WTC11 (cell line): Measurements from ENCODE around the gene RIN3. TPM values are rescaled to one million over a fixed set of nuclear protein-coding genes. Genes with fewer than 3 reads are reported as not detected.
"Not testable (repeated sequence)": the region's sequence is repeated elsewhere in the genome, so short reads cannot be mapped to it uniquely, and the experiment has no call there.

Experiments used
- ATAC-seq: fragments of 200-7000 bp; cut with Tn5 transposase; 2 replicates; pipeline ENCODE4 v1.10.0; 2021; ENCODE audit warnings: mild to moderate bottlenecking, moderate library complexity
- CTCF ChIA-PET: fragments of 300-600 bp; sonication (Branson Sonifier 250); formaldehyde crosslinking; loops from one replicate; lab custom pipeline; 2021; ENCODE audit warnings: antibody characterized with exemption; lab: Charles Lee
- POLR2A ChIA-PET: fragments of 350-600 bp; sonication (Branson Sonifier 250); formaldehyde crosslinking; loops from one replicate; lab custom pipeline; 2021; ENCODE audit warnings: antibody characterized with exemption; lab: Charles Lee
- DNase-seq: peaks from one replicate; pipeline ENCODE4 v3.0.0; 2021; ENCODE audit warnings: low spot score
- H3K27ac Mint-ChIP-seq: 2 replicates; pipeline ENCODE4 v1.8.0; 2021; ENCODE audit warnings: mixed read lengths
- H3K27me3 Mint-ChIP-seq: 2 replicates; pipeline ENCODE4 v1.8.0; 2021; ENCODE audit warnings: low read depth, mild to moderate bottlenecking, moderate library complexity, mixed read lengths
- H3K36me3 Mint-ChIP-seq: 2 replicates; pipeline ENCODE4 v1.8.0; 2021; ENCODE audit warnings: mixed read lengths
- H3K4me1 Mint-ChIP-seq: 2 replicates; pipeline ENCODE4 v1.8.0; 2022; ENCODE audit warnings: mixed read lengths
- H3K4me3 Mint-ChIP-seq: 2 replicates; pipeline ENCODE4 v1.8.0; 2021; ENCODE audit warnings: mild to moderate bottlenecking, moderate library complexity, mixed read lengths
- H3K9me3 Mint-ChIP-seq: 2 replicates; pipeline ENCODE4 v1.8.0; 2021; ENCODE audit warnings: mixed read lengths
- ATF1 ChIP-seq: sonication (generic); formaldehyde crosslinking; IDR thresholded peaks from 2 replicates; pipeline ENCODE4 v1.8.1; 2023; ENCODE audit warnings: mild to moderate bottlenecking, moderate library complexity, missing genetic modification reagents
- ATF6 ChIP-seq: sonication (generic); formaldehyde crosslinking; IDR thresholded peaks from 2 replicates; pipeline ENCODE4 v1.8.1; 2023; ENCODE audit warnings: mild to moderate bottlenecking, missing genetic modification reagents
- FOXK1 ChIP-seq: sonication (generic); formaldehyde crosslinking; IDR thresholded peaks from 2 replicates; pipeline ENCODE4 v1.8.0; 2022; ENCODE audit warnings: mild to moderate bottlenecking, moderate library complexity, missing genetic modification reagents
- FOXP1 ChIP-seq: sonication (generic); formaldehyde crosslinking; IDR thresholded peaks from 2 replicates; pipeline ENCODE4 v1.8.0; 2022; ENCODE audit warnings: missing genetic modification reagents, mild to moderate bottlenecking, moderate library complexity, borderline replicate concordance
- JAZF1 ChIP-seq: fragments of 250-450 bp; sonication (Bioruptor Pico); IDR thresholded peaks from 2 replicates; pipeline ENCODE4 v1.9.0; 2021; ENCODE audit warnings: moderate library complexity, mild to moderate bottlenecking, inconsistent platforms
- MAX ChIP-seq: sonication (generic); formaldehyde crosslinking; IDR thresholded peaks from 2 replicates; pipeline ENCODE4 v1.8.0; 2022; ENCODE audit warnings: mild to moderate bottlenecking, missing genetic modification reagents
- RORB ChIP-seq: fragments of 250-450 bp; sonication (Bioruptor Pico); IDR thresholded peaks from 2 replicates; pipeline ENCODE4 v1.9.0; 2021; ENCODE audit warnings: mild to moderate bottlenecking
- TEAD1 ChIP-seq: sonication (generic); formaldehyde crosslinking; IDR thresholded peaks from 2 replicates; pipeline ENCODE4 v1.8.0; 2022; ENCODE audit warnings: mild to moderate bottlenecking, missing genetic modification reagents
- TEAD4 ChIP-seq: sonication (generic); formaldehyde crosslinking; IDR thresholded peaks from 2 replicates; pipeline ENCODE4 v1.8.0; 2022; ENCODE audit warnings: mild to moderate bottlenecking, missing genetic modification reagents
- USF1 ChIP-seq: sonication (generic); formaldehyde crosslinking; IDR thresholded peaks from 2 replicates; pipeline ENCODE4 v1.8.0; 2022; ENCODE audit warnings: mild to moderate bottlenecking, missing genetic modification reagents
- ZNF121 ChIP-seq: sonication (generic); formaldehyde crosslinking; IDR thresholded peaks from 2 replicates; pipeline ENCODE4 v1.8.0; 2023; ENCODE audit warnings: missing genetic modification reagents
- total RNA-seq: library from RNA; stranded (reverse); gene quantifications from 3 replicates; pipeline ENCODE4 v1.2.3, GENCODE V29; 2021
- TF ChIP-seq, protein P1 (sequence below): fragments of 200-600 bp; IDR thresholded peaks from 2 replicates; pipeline ENCODE4 v1.8.0; 2022; ENCODE audit warnings: antibody characterized with exemption
- TF ChIP-seq, protein P2 (sequence below): sonication (generic); formaldehyde crosslinking; IDR thresholded peaks from 2 replicates; pipeline ENCODE4 v1.8.1; 2023; ENCODE audit warnings: mild to moderate bottlenecking, missing genetic modification reagents, borderline replicate concordance
- TF ChIP-seq, protein P3 (sequence below): sonication (generic); formaldehyde crosslinking; conservative IDR thresholded peaks from 2 replicates; pipeline ENCODE4 v1.8.1; 2023; ENCODE audit warnings: mild to moderate bottlenecking, low read depth, missing genetic modification reagents, moderate library complexity
- TF ChIP-seq, protein P4 (sequence below): fragments of 250-450 bp; sonication (Bioruptor Pico); conservative IDR thresholded peaks from 2 replicates; pipeline ENCODE4 v1.9.0; 2021; ENCODE audit warnings: mild to moderate bottlenecking

Gene RIN3
- total RNA-seq, 1 experiment from 2014 or later, result 3.3 TPM

- H3K27ac Mint-ChIP-seq, result no peak overlapping the region
- no peak overlapping the region for H3K4me3 Mint-ChIP-seq
- no peaks in the 10 kb centered on the region for H3K27me3 Mint-ChIP-seq
- H3K4me1 Mint-ChIP-seq, result peaks cover 2% of the 10 kb centered on the region; the same call in 1 of the 2 replicates
- TF ChIP-seq ZNF121 (CRISPR knock-in tag), result no peak
- peaks cover 18% of the 10 kb centered on the region for H3K36me3 Mint-ChIP-seq
- ChIA-PET CTCF (interaction anchor here (1.4 kb wide), 1 partner anchor 26 kb away, joined by 5 read pairs; no protein-coding TSS in a partner anchor), POLR2A (no interaction called here)
- no peak for ATAC-seq
- no peak for DNase-seq
- no peaks in the 10 kb centered on the region for H3K9me3 Mint-ChIP-seq
Observed at GRCh38 chr14:92712654-92713051, 199.1 kb downstream of the RIN3 start.

- H3K4me3 Mint-ChIP-seq, H3K9me3 Mint-ChIP-seq, H3K4me1 Mint-ChIP-seq, H3K27me3 Mint-ChIP-seq, POLR2A ChIA-PET, H3K27ac Mint-ChIP-seq: not testable (repeated sequence)
- H3K36me3 Mint-ChIP-seq, result peaks cover 12% of the 10 kb centered on the region; the same call in 1 of the 2 replicates
- ATAC-seq, result peak; percentile 92
- TF ChIP-seq, protein P1, sequence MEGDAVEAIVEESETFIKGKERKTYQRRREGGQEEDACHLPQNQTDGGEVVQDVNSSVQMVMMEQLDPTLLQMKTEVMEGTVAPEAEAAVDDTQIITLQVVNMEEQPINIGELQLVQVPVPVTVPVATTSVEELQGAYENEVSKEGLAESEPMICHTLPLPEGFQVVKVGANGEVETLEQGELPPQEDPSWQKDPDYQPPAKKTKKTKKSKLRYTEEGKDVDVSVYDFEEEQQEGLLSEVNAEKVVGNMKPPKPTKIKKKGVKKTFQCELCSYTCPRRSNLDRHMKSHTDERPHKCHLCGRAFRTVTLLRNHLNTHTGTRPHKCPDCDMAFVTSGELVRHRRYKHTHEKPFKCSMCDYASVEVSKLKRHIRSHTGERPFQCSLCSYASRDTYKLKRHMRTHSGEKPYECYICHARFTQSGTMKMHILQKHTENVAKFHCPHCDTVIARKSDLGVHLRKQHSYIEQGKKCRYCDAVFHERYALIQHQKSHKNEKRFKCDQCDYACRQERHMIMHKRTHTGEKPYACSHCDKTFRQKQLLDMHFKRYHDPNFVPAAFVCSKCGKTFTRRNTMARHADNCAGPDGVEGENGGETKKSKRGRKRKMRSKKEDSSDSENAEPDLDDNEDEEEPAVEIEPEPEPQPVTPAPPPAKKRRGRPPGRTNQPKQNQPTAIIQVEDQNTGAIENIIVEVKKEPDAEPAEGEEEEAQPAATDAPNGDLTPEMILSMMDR, result peak; percentile 57
- CTCF ChIA-PET, result interaction anchor here (0.6 to 2.2 kb wide), 31 partner anchors 12 to 1666 kb away, joined by 3 to 21 read pairs (median 3); partner anchors contain the start of gene LGMN
- DNase-seq, result peak; percentile 91
Observed at GRCh38 chr14:92714739-92715307, 201.2 kb downstream of the RIN3 start.

GRCh38 chr14:92716131-92716530 is 202.6 kb downstream of the RIN3 start:
- no peak for TF ChIP-seq FOXK1 (CRISPR knock-in tag)
- TF ChIP-seq, protein P2, sequence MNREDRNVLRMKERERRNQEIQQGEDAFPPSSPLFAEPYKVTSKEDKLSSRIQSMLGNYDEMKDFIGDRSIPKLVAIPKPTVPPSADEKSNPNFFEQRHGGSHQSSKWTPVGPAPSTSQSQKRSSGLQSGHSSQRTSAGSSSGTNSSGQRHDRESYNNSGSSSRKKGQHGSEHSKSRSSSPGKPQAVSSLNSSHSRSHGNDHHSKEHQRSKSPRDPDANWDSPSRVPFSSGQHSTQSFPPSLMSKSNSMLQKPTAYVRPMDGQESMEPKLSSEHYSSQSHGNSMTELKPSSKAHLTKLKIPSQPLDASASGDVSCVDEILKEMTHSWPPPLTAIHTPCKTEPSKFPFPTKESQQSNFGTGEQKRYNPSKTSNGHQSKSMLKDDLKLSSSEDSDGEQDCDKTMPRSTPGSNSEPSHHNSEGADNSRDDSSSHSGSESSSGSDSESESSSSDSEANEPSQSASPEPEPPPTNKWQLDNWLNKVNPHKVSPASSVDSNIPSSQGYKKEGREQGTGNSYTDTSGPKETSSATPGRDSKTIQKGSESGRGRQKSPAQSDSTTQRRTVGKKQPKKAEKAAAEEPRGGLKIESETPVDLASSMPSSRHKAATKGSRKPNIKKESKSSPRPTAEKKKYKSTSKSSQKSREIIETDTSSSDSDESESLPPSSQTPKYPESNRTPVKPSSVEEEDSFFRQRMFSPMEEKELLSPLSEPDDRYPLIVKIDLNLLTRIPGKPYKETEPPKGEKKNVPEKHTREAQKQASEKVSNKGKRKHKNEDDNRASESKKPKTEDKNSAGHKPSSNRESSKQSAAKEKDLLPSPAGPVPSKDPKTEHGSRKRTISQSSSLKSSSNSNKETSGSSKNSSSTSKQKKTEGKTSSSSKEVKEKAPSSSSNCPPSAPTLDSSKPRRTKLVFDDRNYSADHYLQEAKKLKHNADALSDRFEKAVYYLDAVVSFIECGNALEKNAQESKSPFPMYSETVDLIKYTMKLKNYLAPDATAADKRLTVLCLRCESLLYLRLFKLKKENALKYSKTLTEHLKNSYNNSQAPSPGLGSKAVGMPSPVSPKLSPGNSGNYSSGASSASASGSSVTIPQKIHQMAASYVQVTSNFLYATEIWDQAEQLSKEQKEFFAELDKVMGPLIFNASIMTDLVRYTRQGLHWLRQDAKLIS (CRISPR knock-in tag), result no peak
- no peak for TF ChIP-seq RORB (CRISPR knock-in tag)
- TF ChIP-seq MAX (CRISPR knock-in tag), result no peak
- no peak for TF ChIP-seq ATF1 (CRISPR knock-in tag)
- no peak for TF ChIP-seq ATF6 (CRISPR knock-in tag)
- no peak for TF ChIP-seq TEAD4
- TF ChIP-seq USF1 (CRISPR knock-in tag), result no peak
- TF ChIP-seq JAZF1 (CRISPR knock-in tag), result no peak
- TF ChIP-seq, protein P3, sequence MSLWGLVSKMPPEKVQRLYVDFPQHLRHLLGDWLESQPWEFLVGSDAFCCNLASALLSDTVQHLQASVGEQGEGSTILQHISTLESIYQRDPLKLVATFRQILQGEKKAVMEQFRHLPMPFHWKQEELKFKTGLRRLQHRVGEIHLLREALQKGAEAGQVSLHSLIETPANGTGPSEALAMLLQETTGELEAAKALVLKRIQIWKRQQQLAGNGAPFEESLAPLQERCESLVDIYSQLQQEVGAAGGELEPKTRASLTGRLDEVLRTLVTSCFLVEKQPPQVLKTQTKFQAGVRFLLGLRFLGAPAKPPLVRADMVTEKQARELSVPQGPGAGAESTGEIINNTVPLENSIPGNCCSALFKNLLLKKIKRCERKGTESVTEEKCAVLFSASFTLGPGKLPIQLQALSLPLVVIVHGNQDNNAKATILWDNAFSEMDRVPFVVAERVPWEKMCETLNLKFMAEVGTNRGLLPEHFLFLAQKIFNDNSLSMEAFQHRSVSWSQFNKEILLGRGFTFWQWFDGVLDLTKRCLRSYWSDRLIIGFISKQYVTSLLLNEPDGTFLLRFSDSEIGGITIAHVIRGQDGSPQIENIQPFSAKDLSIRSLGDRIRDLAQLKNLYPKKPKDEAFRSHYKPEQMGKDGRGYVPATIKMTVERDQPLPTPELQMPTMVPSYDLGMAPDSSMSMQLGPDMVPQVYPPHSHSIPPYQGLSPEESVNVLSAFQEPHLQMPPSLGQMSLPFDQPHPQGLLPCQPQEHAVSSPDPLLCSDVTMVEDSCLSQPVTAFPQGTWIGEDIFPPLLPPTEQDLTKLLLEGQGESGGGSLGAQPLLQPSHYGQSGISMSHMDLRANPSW, result no peak
- no peak for TF ChIP-seq TEAD1 (CRISPR knock-in tag)
- TF ChIP-seq FOXP1 (CRISPR knock-in tag), result no peak
- TF ChIP-seq ZNF121 (CRISPR knock-in tag), result no peak
- TF ChIP-seq, protein P4, sequence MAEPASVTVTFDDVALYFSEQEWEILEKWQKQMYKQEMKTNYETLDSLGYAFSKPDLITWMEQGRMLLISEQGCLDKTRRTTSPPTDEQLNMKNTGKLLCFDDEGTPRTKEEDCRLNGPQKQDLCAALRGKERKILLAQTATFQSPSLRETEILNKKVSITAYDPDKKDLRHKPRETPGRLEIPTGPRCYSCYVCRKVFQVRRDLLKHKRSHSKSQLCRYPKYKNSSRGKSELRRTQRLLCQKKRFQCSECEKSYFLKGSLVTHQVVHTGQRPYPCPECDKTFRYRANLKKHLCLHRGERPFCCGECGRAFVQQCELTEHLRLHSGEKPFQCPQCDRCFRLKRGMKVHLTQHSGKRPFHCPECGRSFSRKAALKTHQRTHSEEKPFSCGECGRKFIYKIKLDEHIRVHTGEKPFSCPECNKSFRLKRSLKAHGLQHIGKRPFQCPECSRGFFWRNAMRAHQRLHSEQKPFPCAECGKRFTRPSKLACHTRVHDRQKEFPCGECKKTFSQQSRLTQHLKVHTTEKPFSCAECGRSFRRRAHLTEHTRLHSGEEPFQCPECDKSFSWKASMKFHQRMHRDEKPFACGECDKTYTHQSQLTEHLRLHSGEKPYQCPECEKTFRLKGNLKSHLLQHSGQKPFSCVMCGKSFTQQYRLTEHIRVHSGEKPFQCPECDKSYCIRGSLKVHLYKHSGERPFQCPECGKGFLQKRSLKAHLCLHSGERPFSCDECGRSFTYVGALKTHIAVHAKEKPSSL, result no peak
- Mint-ChIP-seq H3K27ac (no peak overlapping the region), H3K9me3 (no peaks in the 10 kb centered on the region), H3K4me1 (no peaks in the 10 kb centered on the region), H3K4me3 (no peak overlapping the region), H3K36me3 (peaks cover 6% of the 10 kb centered on the region; the same call in 1 of the 2 replicates), H3K27me3 (no peaks in the 10 kb centered on the region)
- ATAC-seq (no peak), DNase-seq (no peak)
- ChIA-PET CTCF (no interaction called here), POLR2A (no interaction called here)
